ENCODE results near the gene SMOC2.

The SMOC2 gene

DNA sequence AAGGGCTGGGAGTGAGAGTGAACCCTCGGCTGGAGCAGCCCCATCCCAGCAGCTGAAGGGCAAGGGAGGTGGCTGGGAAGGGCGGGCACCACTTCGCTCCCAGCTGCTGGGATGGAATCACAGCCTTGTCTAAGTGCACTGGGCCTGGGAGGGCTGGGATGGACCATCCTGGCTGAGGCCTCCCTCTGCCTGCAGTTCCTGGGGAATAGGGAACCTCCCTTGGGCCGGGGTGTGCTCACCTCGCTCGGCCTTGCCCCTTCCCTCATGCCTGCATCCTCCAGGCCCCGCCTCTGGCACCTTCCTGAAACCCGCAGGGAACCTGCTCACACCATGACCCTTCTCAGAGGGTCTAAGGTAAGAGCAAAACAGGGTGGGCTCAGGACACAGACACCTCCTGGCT is 53.7 kb downstream of the SMOC2 start:
- DNase-seq: no peak

DNA sequence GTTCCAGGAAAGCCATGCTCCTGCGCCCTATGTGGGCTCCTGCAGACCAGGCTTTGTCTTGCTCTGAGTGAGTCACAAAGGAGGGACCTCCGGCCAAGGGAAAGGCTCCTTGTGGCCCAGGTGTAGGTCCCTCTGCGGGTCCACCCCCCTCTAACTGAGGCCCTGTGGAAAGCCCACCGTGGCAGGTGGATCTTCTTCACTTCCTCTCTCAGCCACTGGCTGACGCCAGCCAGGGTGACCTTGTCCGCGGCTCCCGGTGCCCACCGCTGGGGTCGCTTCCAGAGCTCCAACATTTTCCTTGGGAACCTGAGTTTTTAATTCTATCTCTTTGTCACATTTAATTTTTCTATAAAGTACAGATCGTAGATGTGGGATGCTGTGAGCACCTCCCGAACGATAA is 54.1 kb downstream of the SMOC2 start:
- DNase-seq: no peak

DNA sequence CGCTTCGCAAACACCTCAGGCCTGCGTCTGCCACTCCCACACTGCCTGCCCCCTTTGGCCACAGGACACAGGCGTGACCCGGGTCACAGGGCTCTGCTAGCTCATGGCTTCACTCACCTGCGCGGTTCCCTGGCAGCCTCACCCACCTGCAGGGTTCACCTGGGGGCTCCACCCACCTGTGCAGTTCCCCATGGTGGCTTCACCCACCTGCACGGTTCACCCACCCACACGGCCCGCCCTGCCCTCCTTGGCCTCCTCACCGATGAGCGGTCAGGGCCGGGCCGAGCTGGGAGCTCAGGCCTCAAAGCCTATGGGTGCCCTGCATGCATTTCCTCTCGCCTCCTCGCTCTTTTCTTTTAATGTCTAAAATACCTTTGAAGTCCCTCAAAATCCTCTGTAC is 54.7 kb downstream of the SMOC2 start:
- no peak for DNase-seq

DNA sequence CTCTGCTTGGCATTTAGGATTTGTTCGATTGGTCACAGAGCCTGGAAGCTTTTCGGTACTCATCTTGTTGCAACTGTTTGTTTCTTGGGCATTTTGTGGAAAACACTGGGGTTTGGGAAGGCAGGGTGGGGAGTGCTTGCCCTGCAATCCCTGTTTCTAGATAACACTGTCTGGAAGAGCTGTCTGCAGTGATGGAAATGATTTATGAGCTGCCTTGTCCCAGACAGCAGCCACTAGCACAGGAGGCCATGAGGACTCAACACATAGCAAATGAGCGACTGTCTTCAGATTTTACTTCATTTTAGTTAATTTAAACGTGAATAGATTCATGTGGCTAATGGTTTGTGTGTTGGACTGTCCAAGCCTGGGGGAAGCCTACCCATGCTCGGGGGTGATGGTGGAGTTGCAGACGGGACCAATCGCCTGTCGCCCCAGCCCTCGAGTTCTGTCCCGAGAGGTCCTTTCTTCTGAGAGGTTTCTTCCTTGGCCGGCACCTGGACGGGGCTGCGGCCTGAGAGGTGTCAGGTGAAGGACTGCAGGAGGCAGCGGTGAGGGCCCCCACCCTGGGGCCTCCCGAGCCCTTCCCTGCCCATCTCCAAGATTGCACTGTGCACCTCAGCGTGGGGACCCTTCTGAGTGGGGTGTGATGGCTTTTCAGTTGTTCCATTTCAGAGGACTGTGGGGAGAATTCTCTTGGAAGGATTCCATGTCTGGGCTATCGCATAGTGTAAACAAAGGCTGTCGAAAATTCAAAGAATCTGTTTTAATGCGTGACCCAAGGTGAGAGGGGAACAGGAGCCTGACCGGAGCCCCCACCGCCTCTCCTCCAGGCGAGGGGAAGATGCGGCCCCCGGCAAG is 55.4 kb downstream of the SMOC2 start:
- no peak for DNase-seq

DNA sequence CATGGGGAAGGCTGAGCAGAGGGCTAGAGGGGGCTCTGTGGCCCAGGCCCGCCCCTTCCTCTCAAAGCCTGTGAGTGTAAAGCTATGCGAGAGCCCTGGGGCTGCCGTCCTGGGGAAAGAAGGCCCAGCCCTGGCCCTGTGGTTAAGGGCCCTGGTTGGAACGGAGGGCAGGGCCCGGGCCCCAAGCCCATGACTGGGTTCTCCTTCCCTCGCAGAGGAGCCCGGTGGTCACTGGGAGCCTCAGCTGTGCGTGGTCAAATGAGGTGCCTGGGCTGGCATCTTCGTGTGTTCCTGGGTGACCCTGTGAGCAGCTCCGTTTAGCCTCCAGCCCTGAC is 56.0 kb downstream of the SMOC2 start:
- no peak for DNase-seq

DNA sequence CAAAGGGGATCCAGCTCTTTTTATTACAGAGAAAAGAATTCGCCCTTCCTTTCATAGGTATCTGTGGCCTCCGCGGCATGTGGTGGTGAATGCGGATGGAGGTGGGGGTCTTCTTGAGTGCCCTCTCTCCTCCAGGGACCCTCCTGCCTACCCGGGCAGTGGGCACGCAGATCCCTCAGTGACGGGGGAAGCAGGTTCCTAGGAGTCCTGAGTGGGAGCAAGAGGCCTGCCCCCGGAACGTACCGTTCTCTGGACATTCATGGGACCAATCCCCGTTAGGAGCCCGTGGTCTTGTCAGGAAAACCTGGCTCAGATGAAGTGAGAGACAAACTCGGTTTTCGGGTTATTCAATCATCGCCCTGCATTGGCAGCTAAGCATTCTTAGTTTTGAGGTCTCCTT is 56.4 kb downstream of the SMOC2 start:
- no peak for DNase-seq

DNA sequence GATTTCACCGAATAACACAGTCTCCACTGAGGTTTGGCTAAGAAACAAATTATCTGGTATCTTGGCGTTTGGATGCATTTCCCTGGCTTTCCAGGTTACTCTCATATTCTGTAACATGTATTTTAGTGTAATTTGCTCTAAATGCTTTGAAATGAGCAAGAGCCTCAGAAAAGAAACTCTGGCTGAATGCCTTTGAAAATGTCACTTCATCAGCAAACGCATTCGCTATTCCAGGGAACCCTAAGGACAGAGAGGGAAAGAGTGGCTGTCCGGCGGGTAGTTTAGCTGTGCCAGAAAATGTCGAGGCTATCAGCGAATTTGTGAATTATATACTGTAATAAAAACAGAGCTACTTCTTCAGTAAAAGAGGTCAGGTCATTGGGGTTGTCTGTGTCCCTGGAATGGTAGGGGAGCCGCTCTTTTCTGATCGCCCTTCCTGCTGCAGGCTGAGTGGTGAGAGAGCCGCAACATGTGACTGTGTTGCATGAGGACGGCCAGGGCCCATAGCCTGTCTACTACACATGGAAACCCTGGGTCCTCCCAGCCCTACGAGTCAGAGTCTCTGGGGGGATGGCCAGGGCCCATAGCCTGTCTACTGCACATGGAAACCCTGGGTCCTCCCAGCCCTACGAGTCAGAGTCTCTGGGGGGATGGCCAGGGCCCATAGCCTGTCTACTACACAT is 57.3 kb downstream of the SMOC2 start:
- no peak for DNase-seq

DNA sequence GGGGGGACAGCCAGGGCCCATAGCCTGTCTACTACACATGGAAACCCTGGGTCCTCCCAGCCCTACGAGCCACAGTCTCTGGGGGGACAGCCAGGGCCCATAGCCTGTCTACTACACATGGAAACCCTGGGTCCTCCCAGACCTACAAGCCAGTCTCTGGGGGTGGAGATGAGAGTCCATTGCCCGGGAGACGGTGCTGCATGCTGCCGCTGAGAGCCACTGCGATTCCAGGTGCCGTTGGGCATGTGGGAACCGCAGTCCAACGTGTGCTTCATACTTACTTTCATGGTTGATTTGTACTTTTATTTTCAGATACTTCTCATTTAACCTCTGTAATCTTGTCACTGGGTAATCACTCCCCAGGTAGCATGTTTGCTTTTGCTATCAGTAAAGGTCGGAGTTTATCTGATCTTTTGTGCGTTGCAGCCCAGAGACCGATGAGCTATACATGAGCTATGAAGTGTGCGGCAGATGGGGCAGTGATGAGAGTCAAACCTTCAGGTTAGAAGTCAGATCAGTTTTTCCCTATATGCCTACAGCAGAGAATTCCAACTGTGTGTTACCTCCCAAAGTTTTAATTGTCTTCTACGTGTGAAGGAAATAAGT is 58.2 kb downstream of the SMOC2 start:
- DNase-seq: no peak

DNA sequence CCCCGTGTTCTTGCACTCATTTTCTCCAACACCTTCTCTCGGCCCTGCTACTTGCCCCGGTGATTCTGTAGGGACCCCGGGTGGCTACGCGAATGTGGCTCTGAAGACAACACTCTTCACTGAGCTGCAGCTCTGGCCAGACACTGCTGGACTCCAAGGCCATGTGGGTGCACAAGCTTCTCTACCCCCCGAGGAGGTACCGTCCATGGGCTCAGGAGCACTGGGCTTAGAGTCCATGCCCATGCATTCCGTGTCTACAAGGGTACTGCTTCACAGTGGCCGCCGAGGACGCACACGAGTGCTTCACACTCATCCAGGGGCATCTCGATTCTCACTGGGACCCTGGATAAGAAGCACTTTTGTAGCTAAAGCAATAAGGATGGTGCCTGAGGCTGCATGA is 59.5 kb downstream of the SMOC2 start:
- DNase-seq: no peak

DNA sequence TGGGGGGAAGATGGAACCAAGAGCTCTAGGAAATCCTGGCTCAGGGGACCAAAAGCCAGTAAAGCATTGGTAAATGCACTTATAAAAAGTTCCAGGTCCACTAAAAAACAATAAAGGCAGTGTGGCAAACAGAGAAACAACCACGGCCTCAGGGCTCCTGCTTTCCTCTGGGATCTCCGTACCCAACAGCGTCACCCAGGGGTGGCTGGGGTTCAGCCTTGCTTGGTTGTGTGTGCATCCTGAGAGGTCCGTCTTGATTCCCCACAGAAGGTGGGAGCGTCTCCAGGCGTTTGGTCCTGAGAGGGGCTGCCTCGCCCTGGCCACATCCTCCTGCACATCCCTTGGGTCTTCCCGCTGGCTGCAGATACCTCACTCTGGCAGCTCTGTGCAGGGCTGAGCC is 60.6 kb downstream of the SMOC2 start:
- DNase-seq: no peak

DNA sequence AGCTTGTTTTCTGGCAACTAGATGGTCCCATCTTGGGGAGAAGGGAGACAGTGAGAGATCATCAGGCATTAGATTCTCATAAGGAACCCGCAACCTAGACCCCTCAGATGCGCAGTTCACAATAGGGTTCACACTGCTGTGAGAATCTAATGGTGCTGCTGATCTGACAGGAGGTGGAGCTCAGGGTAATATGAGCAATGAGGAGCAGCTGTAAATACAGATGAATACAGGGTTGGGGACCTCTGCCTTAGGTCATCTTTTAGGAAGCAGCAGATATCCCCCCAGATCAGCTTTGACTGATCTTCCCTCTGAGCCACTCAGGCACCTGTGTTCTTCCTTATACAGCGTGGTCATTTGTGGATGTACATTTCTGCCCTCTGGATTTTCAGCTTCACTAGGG is 63.4 kb downstream of the SMOC2 start:
- DNase-seq: no peak

DNA sequence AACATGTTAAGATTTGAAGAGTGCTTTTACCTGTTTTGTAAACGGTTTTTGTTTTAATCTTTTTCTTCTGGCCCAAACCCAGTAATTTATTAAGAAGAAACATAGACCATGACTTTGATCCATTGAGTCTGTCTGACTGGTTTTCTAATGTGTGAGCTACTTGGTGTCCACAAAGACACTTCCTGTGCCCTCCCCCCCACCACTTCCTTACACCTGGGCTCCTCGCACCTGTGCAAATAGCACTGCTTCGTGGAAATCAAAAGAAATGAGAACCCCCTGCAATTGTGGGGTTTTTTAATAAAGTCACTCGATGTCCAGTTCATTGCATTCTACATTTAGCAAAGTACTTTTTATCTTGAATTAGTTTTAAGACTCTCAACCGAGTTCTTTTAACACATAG is 65.5 kb downstream of the SMOC2 start:
- no peak for DNase-seq

DNA sequence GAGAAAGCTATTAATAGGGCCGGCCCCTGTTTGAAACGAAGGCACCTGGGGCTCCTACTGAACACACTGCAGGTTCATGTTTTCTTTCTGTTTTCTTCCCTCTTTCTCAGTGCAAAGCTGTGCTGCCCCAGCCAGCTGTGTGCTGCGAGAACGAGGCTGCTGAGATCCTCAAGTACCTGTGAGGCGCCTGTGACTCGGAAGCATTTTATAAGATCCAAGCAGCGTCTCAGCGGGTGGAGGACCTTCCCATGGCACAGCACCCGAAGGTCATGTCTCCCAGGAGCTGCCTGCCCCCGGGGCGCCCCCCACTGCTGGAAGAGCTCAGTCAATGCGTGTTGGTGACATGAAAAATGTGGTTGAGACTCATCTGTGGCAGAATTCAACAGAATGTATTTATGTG is 66.3 kb downstream of the SMOC2 start:
- DNase-seq: no peak

DNA sequence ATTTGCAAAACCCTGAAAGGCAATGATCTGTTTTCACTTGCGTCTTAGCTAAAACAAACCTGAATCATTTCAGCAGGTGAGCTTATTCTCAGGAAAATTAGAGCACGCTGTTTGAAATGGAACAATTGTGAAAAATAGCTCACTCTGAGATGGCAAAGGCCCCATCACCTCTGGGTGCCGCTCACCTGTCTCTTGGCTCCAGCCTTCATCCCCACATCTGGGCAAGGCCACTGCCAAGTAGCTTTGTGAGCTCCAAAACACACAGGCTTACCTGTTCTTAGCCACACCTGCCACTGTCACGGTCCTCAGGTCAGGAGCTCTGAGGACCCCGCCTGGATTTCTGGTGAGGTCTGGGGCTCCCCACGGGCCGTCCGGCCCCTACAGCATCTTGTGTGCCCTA is 66.7 kb downstream of the SMOC2 start:
- DNase-seq: no peak

DNA sequence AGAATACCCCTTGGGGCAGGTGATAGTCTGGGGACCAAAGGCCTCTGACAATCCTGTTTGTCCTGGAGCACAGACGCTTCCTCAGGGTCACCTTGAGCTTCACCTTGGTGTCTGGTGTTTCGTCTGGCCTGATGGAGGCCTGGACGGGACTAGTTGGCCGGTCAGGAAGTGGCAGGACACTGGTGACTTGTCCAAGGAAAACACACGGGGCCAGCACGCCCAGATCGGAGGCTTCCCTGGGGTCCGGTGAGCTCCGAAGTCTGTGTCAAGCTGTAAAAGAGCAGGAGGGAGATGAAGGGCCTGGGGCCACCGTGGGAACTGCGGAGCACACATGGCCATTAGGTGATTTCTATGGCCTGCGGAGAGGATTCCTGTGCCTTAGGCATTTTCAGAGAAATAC is 67.9 kb downstream of the SMOC2 start:
- DNase-seq: no peak

DNA sequence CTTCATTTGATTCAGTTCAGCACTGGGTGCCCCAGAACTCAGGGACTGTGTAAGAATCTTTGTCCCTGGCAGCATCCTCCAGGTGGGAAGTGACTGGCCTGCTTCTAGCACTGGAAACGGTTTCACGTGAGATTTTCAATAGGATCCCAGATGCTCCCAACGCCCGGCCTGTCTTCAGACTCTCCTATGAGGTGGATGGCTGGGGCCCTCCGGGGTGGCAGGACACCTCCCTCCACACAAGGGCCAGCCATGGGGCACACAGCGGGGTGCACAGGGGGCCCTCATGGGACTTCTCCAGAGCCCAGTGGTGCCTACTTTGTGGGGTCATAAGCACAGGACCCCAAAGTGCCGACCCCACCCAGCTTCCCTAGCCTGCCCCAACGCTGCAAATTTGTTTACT is 72.8 kb downstream of the SMOC2 start:
- no peak for DNase-seq

DNA sequence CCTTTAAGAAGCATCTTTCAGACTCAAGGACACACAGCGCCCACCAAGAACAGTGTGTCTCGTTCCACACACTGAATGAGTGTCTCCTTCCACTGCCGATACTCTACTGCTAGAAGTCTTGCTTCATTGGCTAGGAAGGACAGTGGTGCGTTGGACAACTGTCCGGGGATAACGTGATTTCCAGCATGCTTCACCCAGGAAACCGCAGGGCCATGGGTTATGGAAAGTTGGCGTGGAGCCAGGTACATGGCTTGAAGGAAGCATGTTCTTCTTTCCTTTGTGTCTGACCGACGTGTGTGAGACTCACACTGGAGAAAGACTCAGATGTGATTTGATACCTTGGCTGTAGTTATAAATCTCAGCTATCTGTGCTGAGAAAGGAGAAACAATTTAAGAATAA is 73.2 kb downstream of the SMOC2 start:
- DNase-seq: no peak

DNA sequence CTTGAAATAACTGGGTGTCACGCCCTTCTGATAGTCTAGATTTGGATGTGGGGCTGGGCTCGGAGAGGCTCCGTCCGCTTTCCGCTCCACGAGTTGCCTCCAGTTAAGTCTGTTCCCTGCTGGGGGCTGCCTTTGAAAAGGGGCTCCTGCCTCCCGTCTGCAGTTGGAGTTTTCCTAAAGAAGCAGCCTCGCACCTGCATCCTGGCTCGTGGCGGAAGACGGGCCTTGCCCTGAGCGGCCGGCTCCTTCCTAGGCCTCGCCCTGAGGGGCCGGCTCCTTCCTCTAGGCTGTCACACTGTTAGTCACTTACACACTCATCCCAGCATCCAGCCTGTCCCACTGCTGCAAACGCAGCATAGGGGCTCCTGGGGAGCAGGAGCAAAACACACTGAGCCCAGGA is 74.4 kb downstream of the SMOC2 start:
- no peak for DNase-seq

DNA sequence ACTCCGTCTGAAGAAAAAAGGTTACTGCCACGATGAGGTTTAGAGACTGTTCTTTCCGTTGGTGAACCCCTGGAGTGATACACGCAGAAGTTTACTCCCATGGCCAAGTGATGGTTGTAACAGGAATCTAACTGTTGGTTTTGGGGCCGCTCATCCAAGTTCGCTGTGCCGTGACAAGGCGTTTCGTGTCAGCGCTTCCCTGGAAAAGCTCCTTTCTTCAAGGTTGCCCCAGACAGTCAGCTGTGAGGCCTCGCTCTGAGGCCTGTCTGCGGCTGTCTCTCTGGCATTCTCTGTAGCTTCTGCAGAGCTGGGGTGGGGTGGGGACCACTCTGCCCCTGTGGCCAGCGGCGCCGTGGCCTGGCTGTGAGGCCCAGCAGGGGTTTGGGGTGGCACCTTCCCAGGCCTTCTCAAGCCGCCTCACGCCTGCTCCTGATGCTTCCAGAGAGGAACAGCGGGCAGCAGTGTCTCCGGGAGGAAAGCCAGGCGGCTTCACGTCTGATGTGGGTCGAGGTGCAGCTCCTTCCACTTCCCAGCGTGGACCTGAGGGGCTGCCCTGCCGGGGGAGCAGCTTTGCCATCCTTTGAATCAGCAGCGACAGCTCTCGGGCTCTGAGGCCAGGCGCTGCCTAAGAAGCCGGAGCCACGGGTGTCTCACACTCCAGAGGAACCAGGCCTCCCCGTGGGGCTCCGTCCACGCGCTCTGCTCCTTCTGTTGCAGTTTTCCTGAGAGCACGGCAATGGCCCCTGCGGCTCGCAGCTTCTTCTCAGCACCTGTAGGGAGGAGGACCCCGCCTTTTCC is 76.2 kb downstream of the SMOC2 start:
- no peak for DNase-seq

DNA sequence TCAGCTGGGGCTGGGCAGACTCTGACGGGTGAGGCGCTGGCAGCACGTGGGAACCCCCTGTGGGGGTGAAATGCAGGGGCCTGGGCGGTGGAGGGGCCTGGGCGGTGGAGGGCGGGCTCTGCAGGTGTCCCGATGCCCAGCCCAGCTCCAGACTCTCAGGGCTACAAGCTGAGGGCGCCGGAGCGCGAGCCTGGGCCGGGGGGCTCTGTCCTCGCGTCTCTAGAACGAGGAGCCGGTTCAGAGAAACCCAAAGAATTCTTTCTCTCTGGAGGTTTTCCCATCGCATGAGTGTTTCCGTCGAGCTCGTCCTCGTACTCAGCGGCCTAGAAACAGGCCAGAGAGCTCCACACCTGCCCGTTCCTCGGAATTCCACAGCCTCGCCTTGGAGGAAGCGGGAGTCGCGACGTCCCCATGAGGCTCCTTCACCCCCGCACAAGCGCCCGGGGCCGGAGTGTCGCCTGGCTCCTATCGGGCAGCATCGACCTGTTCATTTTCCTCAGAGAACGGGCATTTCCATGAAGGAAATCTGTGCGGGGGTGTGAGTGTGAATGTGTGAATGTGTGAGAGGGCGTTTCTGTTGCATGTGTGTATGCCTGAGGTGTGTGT is 76.9 kb downstream of the SMOC2 start:
- DNase-seq: no peak

DNA sequence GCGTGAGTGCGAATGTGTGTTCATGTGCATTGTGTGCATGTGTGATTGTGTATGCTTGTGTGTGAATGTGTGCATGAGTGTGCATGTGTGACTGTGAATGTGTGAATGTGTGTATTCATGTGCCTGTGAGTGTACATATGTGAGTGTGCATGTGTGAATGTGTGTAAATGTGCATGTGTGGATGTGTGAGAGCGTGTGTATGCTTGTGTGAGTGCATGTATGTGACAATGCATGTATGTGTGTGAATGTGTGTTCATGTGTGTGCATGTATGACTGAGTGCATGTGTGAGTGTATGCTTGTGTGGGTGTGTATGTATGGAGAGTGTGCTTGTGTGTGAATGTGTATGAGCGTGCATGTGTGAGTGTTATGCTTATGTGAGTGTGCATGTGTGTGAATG is 77.4 kb downstream of the SMOC2 start:
- DNase-seq: no peak

DNA sequence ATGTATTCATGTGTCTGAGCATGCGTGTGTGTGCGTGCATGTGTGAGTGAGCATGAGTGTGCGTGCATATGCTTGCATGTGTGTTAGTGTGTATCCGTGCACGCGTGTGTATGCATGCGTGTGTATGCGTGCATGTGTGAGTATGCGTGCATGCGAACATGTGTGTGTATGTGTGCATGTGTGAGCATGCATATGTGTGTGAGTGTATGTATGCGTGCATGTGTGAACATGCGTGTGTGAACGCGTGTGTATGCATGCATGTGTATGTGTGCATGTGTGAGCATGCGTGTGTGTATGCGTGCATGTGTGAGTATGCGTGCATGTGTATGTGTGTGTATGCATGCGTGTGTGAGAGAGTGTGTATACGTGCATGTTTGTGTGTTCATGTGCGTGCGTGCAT is 77.9 kb downstream of the SMOC2 start:
- no peak for DNase-seq

DNA sequence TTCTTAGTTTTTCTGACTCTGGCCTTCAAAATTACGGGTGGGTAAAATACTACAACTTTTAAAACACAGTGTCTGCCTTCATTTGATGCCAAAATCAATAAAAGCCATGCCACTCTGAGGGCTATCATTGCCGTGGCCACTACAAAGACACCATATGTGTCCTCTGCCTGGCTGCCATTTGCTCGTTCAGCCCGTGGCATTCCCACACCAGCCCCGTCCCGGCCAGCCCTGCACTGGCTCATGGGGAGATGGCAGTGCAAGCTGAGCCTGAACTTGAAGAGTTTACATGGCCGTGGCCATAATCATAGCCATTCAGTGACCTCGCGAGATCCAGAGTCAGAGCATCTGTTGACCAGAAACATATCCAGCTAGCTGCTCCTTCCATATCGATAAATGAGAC is 79.2 kb downstream of the SMOC2 start:
- DNase-seq: no peak
